Endothelial cell of umbilical vein (primary cell): Measurements from ENCODE around the gene KAZN. TPM values are rescaled to one million over a fixed set of nuclear protein-coding genes. Genes with fewer than 3 reads are reported as not detected.

Experiments
- BruUV-seq: library from RNA; stranded (reverse); fragments of 400-500 nt; replicated peaks from 2 replicates; lab custom pipeline; 2021; lab: Mats Ljungman, UMichigan
- CTCF ChIA-PET: fragments of 300-600, 350-600 bp; sonication (Branson Sonifier 250); formaldehyde crosslinking; loops from one replicate; lab custom pipeline; 2021; ENCODE audit warnings: antibody characterized with exemption, inconsistent platforms; lab: Charles Lee
- POLR2A ChIA-PET: fragments of 300-600, 350-600 bp; sonication (Branson Sonifier 250); formaldehyde crosslinking; loops from one replicate; lab custom pipeline; 2021; ENCODE audit warnings: antibody characterized with exemption, inconsistent platforms; lab: Charles Lee
- DNase-seq: peaks from one replicate; pipeline ENCODE4 v3.0.0-alpha.2; 2011; ENCODE audit warnings: low read depth, low spot score
- FAIRE-seq: peaks from 2 replicates; lab custom pipeline; 2011; peaks lifted over from hg19 to GRCh38; lab: Jason Lieb, UNC
- H2AFZ ChIP-seq: 2 replicates; pipeline ENCODE4 v1.6.0; 2012; ENCODE audit warnings: low read depth, low read length, control low read depth, inconsistent platforms
- H3K27ac ChIP-seq: 2 replicates; pipeline ENCODE4 v1.5.1; 2011; ENCODE audit warnings: low read depth, mild to moderate bottlenecking, control low read depth, low read length, moderate library complexity; ENCODE audit not compliant: insufficient read depth
- H3K27me3 ChIP-seq, 2 experiments: 2 replicates each; pipeline versions ENCODE4 v1.6.0 to v1.6.1; 2011; ENCODE audit warnings: low read length in 2 of 2, mixed read lengths in 1 of 2; ENCODE audit not compliant: control insufficient read depth in 2 of 2, insufficient read depth in 2 of 2
- H3K36me3 ChIP-seq, 2 experiments: 2 replicates in 1 of 2; 3 replicates in 1 of 2; pipeline ENCODE4 v1.5.1; 2011; ENCODE audit warnings: low read length in 2 of 2, mild to moderate bottlenecking in 1 of 2, moderate library complexity in 1 of 2; ENCODE audit not compliant: control insufficient read depth in 2 of 2, insufficient read depth in 2 of 2; ENCODE audit errors: extremely low read depth in 1 of 2
- H3K4me1 ChIP-seq: 3 replicates; pipeline ENCODE4 v1.5.1; 2011; ENCODE audit warnings: mild to moderate bottlenecking, low read length; ENCODE audit not compliant: control insufficient read depth, insufficient read depth; ENCODE audit errors: extremely low read depth
- H3K4me2 ChIP-seq: 2 replicates; pipeline ENCODE4 v1.6.1; 2011; ENCODE audit warnings: low read length, control low read depth, mixed read lengths; ENCODE audit not compliant: insufficient read depth
- H3K4me3 ChIP-seq, 3 experiments: fragments of 200-600 bp in 1 of 3; sonication (generic), shearing (Covaris generic) in 1 of 3; replicated peaks in 1 of 3; 2 replicates each; pipeline ENCODE4 v1.5.1; 2011 to 2016; ENCODE audit warnings: control low read depth in 3 of 3, low read length in 3 of 3, mild to moderate bottlenecking in 2 of 3, inconsistent platforms in 1 of 3, low read depth in 1 of 3, moderate library complexity in 1 of 3; ENCODE audit not compliant: insufficient read depth in 1 of 3
- H3K79me2 ChIP-seq: 2 replicates; pipeline ENCODE4 v1.6.0; 2012; ENCODE audit warnings: low read length, inconsistent platforms; ENCODE audit not compliant: control insufficient read depth, insufficient read depth
- H3K9ac ChIP-seq: replicated peaks from 2 replicates; pipeline ENCODE3; 2011; ENCODE audit warnings: low read length, control low read depth; ENCODE audit not compliant: insufficient read depth; ENCODE audit errors: extremely low read depth
- H3K9me1 ChIP-seq: replicated peaks from 3 replicates; pipeline ENCODE4 v1.6.0; 2011; ENCODE audit warnings: mild to moderate bottlenecking, low read length; ENCODE audit not compliant: control insufficient read depth, insufficient read depth; ENCODE audit errors: extremely low read depth
- H3K9me3 ChIP-seq: replicated peaks from 2 replicates; pipeline ENCODE4 v1.5.1; 2012; ENCODE audit warnings: low read length, inconsistent platforms; ENCODE audit not compliant: control insufficient read depth, insufficient read depth
- H4K20me1 ChIP-seq: replicated peaks from 2 replicates; pipeline ENCODE3; 2011; ENCODE audit warnings: mild to moderate bottlenecking, low read length; ENCODE audit not compliant: control insufficient read depth, insufficient read depth; ENCODE audit errors: extremely low read depth
- CTCF ChIP-seq, 2 donors: IDR thresholded peaks; 1 replicate in 1 of 2; 2 replicates in 1 of 2; pipeline ENCODE4 v1.5.1; 2011; ENCODE audit warnings: low read length in 2 of 2, mild to moderate bottlenecking in 2 of 2, moderate library complexity in 2 of 2, control low read depth in 1 of 2, inconsistent platforms in 1 of 2, low read depth in 1 of 2; ENCODE audit not compliant: insufficient read depth in 1 of 2; ENCODE audit errors: extremely low read depth in 1 of 2
- EZH2 ChIP-seq: IDR thresholded peaks from 2 replicates; pipeline ENCODE4 v1.6.1; 2012; ENCODE audit warnings: borderline replicate concordance, low read depth, mild to moderate bottlenecking, moderate library complexity, low read length, inconsistent platforms; ENCODE audit not compliant: severe bottlenecking
- FOS ChIP-seq: IDR thresholded peaks from 2 replicates; pipeline ENCODE4 v1.6.1; 2011; ENCODE audit warnings: mild to moderate bottlenecking, low read length, moderate library complexity, borderline replicate concordance; ENCODE audit not compliant: insufficient read depth
- GATA2 ChIP-seq: IDR thresholded peaks from 2 replicates; pipeline ENCODE4 v1.7.0; 2011; ENCODE audit warnings: low read depth, mild to moderate bottlenecking, moderate library complexity, mixed read lengths, low read length; ENCODE audit not compliant: insufficient read length, insufficient read depth
- JUN ChIP-seq: IDR thresholded peaks from 2 replicates; pipeline ENCODE4 v1.6.1; 2011; ENCODE audit warnings: borderline replicate concordance, low read depth; ENCODE audit not compliant: insufficient read length, insufficient read depth
- MAX ChIP-seq: IDR thresholded peaks from 2 replicates; pipeline ENCODE4 v1.6.1; 2011; ENCODE audit not compliant: insufficient read depth, insufficient read length
- MYC ChIP-seq: IDR thresholded peaks from one replicate; pipeline ENCODE4 v1.6.1; 2011; ENCODE audit warnings: mild to moderate bottlenecking, low read depth, low read length
- POLR2A ChIP-seq: IDR thresholded peaks from 2 replicates; pipeline ENCODE4 v1.6.1; 2012; ENCODE audit warnings: low read depth, mild to moderate bottlenecking, control low read depth, low read length
- POLR2AphosphoS5 ChIP-seq: IDR thresholded peaks from 2 replicates; pipeline ENCODE4 v1.6.1; 2012; ENCODE audit warnings: low read depth, mild to moderate bottlenecking, control low read depth, low read length, moderate library complexity; ENCODE audit not compliant: insufficient read depth
- dilution Hi-C: fragments of 300-500 bp; cut with MboI; formaldehyde crosslinking; loops from one replicate; pipeline ENCODE4 v1.15.0; 2019; ENCODE audit warnings: low sequenced_read_pairs; ENCODE audit not compliant: extremely low pct_ligation_motif_present
- intact Hi-C: fragments of 100-400 bp; cut with micrococcal nuclease; formaldehyde crosslinking; loops from one replicate; pipeline ENCODE4 v1.10.0; 2022
- polyA plus RNA-seq, 4 experiments: library from polyadenylated mRNA; depleted of rRNA in 3 of 4; stranded (reverse) in 3 of 4; unstranded in 1 of 4; fragments of >200 nt; gene quantifications; 2 replicates each; pipeline versions ENCODE4 v1.2.1 to v1.2.3, GENCODE V29; 2011 to 2012; ENCODE audit warnings: missing spikeins in 1 of 4
- total RNA-seq: library from RNA; stranded (reverse); gene quantifications from 2 replicates; pipeline ENCODE4 v1.2.3, GENCODE V29; 2021

Gene KAZN
- total and polyA plus RNA-seq, 2 donors (not counting 3 experiments of a cell fraction or from before 2014, with no cell fraction given), result 1.6 to 5.8 TPM

- Histone ChIP-seq H3K4me3 (no peak overlapping the region), H2AFZ (no peak overlapping the region), H3K36me3 (no peaks in the 10 kb centered on the region), H3K9me3 (peaks cover 2% of the 10 kb centered on the region), H3K4me1 (no peaks in the 10 kb centered on the region), H3K9me1 (no peaks in the 10 kb centered on the region), H3K27me3 (no peaks in the 10 kb centered on the region), H3K27ac (no peak overlapping the region), H3K9ac (no peak overlapping the region), H3K79me2 (no peaks in the 10 kb centered on the region), H3K4me2 (no peak overlapping the region), H4K20me1 (no peaks in the 10 kb centered on the region)
- POLR2A ChIA-PET, result no interaction called here
- FAIRE-seq (no peak), DNase-seq (no peak)
- CTCF ChIA-PET, result no interaction called here
- intact Hi-C loops, result no loop called here
- BruUV-seq, result no TSS peak
- dilution Hi-C loops, result no loop called here
- TF ChIP-seq POLR2A (no peak), POLR2AphosphoS5 (no peak), GATA2 (no peak), JUN (no peak)
Observed at GRCh38 chr1:14624941-14625340, 26.5 kb downstream of the KAZN start.

GRCh38 chr1:14625572-14625971 lies 27.1 kb downstream of the KAZN start:
- CTCF ChIA-PET, result no interaction called here
- dilution Hi-C loops (no loop called here), intact Hi-C loops (no loop called here)
- DNase-seq (no peak), FAIRE-seq (no peak)
- Histone ChIP-seq H3K4me2 (no peak overlapping the region), H3K79me2 (no peaks in the 10 kb centered on the region), H3K9me1 (no peaks in the 10 kb centered on the region), H3K36me3 (no peaks in the 10 kb centered on the region), H3K27me3 (no peaks in the 10 kb centered on the region), H3K9me3 (peaks cover 2% of the 10 kb centered on the region), H3K4me3 (no peak overlapping the region), H4K20me1 (no peaks in the 10 kb centered on the region), H3K27ac (no peak overlapping the region), H3K9ac (no peak overlapping the region), H2AFZ (no peak overlapping the region), H3K4me1 (no peaks in the 10 kb centered on the region)
- no TSS peak for BruUV-seq
- no peak for TF ChIP-seq MYC
- no peak for TF ChIP-seq MAX
- no peak for TF ChIP-seq GATA2
- TF ChIP-seq FOS, result no peak
- TF ChIP-seq JUN, result no peak
- no peak for TF ChIP-seq EZH2
- no peak for TF ChIP-seq POLR2AphosphoS5
- TF ChIP-seq POLR2A, result no peak
- no peak for TF ChIP-seq CTCF (IDR thresholded peaks at IDR 0.05; ENCODE audit: extremely low read depth in 1 of 2, insufficient read depth in 1 of 2, low read depth in 1 of 2, low read length in 2 of 2)
- POLR2A ChIA-PET, result no interaction called here
